HepG2 (cell line): Measurements from ENCODE around the gene DOK5. TPM values are rescaled to one million over a fixed set of nuclear protein-coding genes. Genes with fewer than 3 reads are reported as not detected.

ENCODE experiments used
- ATAC-seq: fragments of 200-7000 bp; cut with Tn5 transposase; 3 replicates; pipeline ENCODE4 v1.9.1; 2020; ENCODE audit warnings: mild to moderate bottlenecking, moderate library complexity
- BruUV-seq: library from RNA; stranded (reverse); fragments of 400-500 nt; replicated peaks from 2 replicates; lab custom pipeline; 2021; lab: Mats Ljungman, UMichigan
- CTCF ChIA-PET: fragments of 300-600 bp; formaldehyde crosslinking; extraction: SDS; loops from one replicate; lab custom pipeline; 2021; ENCODE audit warnings: low total read pairs, inconsistent platforms, low intra/inter-chr PET ratio; lab: Yijun Ruan, JAX
- POLR2A ChIA-PET: fragments of 350-600 bp; sonication (Branson Sonifier 250); formaldehyde crosslinking; loops from one replicate; lab custom pipeline; 2020; ENCODE audit warnings: antibody characterized with exemption, inconsistent platforms; lab: Yijun Ruan, JAX
- DNase-seq: peaks from one replicate; pipeline ENCODE4 v3.0.0-alpha.2; 2015; ENCODE audit warnings: low spot score
- FAIRE-seq: peaks from 3 replicates; lab custom pipeline; 2011; peaks lifted over from hg19 to GRCh38; lab: Jason Lieb, UNC
- H2AFZ ChIP-seq: one replicate; pipeline ENCODE4 v1.6.1; 2011; ENCODE audit warnings: low read length, inconsistent platforms
- H3K27ac ChIP-seq: fragments of 300-600 bp; 3 replicates; pipeline ENCODE4 v1.8.0; 2011; ENCODE audit warnings: mixed run types, mild to moderate bottlenecking, mixed read lengths, low read length, inconsistent platforms; ENCODE audit not compliant: insufficient read depth; ENCODE audit errors: extremely low read length
- H3K27me3 ChIP-seq, 2 experiments: fragments of 200-600 bp in 1 of 2; 2 replicates in 1 of 2; 3 replicates in 1 of 2; pipeline versions ENCODE4 v1.6.0 to v1.8.0; 2011; ENCODE audit warnings: low read length in 2 of 2, mild to moderate bottlenecking in 2 of 2, moderate library complexity in 2 of 2, inconsistent platforms in 1 of 2; ENCODE audit not compliant: insufficient read depth in 2 of 2, control insufficient read depth in 1 of 2
- H3K36me3 ChIP-seq, 2 experiments: fragments of 200-600 bp in 1 of 2; replicated peaks in 1 of 2; 2 replicates in 1 of 2; 3 replicates in 1 of 2; pipeline versions ENCODE4 v1.5.1 to v1.8.0; 2011; ENCODE audit warnings: low read length in 2 of 2, inconsistent platforms in 1 of 2; ENCODE audit not compliant: insufficient read depth in 2 of 2, control insufficient read depth in 1 of 2
- H3K4me1 ChIP-seq: 2 replicates; pipeline ENCODE4 v1.5.1; 2012; ENCODE audit warnings: low read length, inconsistent platforms; ENCODE audit not compliant: insufficient read depth
- H3K4me2 ChIP-seq: 2 replicates; pipeline ENCODE4 v1.6.0; 2011; ENCODE audit warnings: low read depth, low read length, inconsistent platforms
- H3K4me3 ChIP-seq, 3 experiments: fragments of 200-600 bp in 1 of 3; sonication (generic), shearing (Covaris generic) in 1 of 3; replicated peaks in 1 of 3; 2 replicates each; pipeline ENCODE4 v1.5.1; 2011 to 2016; ENCODE audit warnings: low read length in 3 of 3, inconsistent platforms in 2 of 3, low read depth in 2 of 3, mild to moderate bottlenecking in 2 of 3, control low read depth in 1 of 3, mixed read lengths in 1 of 3; ENCODE audit not compliant: insufficient read depth in 1 of 3
- H3K79me2 ChIP-seq: one replicate; pipeline ENCODE4 v1.6.1; 2011; ENCODE audit warnings: low read length, inconsistent platforms; ENCODE audit not compliant: insufficient read depth
- H3K9ac ChIP-seq: 2 replicates; pipeline ENCODE4 v1.6.0; 2011; ENCODE audit warnings: mild to moderate bottlenecking, low read depth, low read length, inconsistent platforms; ENCODE audit not compliant: insufficient read depth
- H3K9me3 ChIP-seq: 2 replicates; pipeline ENCODE4 v1.5.1; 2012; ENCODE audit warnings: mild to moderate bottlenecking, low read length
- H4K20me1 ChIP-seq: 2 replicates; pipeline ENCODE4 v1.6.0; 2011; ENCODE audit warnings: inconsistent platforms, mild to moderate bottlenecking, low read length, moderate library complexity; ENCODE audit not compliant: insufficient read depth
- ADNP ChIP-seq: sonication (generic); formaldehyde crosslinking; IDR thresholded peaks from 2 replicates; pipeline ENCODE4 v1.4.0; 2020; ENCODE audit warnings: missing genetic modification reagents
- CBX2 ChIP-seq, 2 experiments: fragments of 200-600 bp in 1 of 2; sonication (generic); formaldehyde crosslinking in 1 of 2; IDR thresholded peaks; 2 replicates each; pipeline versions ENCODE4 v1.7.0 to v1.8.1; 2018 to 2022; ENCODE audit warnings: low read depth in 2 of 2, low read length in 1 of 2, mild to moderate bottlenecking in 1 of 2, missing genetic modification reagents in 1 of 2
- NFE2 ChIP-seq: sonication (generic); formaldehyde crosslinking; IDR thresholded peaks from 2 replicates; pipeline ENCODE4 v1.4.0; 2020; ENCODE audit warnings: missing genetic modification reagents
- NFE2L1 ChIP-seq: sonication (generic); formaldehyde crosslinking; IDR thresholded peaks from 2 replicates; pipeline ENCODE4 v1.4.0; 2020; ENCODE audit warnings: missing genetic modification reagents, mild to moderate bottlenecking, borderline replicate concordance
- SOX6 ChIP-seq, 2 experiments: fragments of 450-650 bp in 1 of 2; sonication (generic) in 1 of 2; formaldehyde crosslinking in 1 of 2; IDR thresholded peaks; 2 replicates each; pipeline versions ENCODE4 v1.4.0 to v1.6.1; 2017 to 2020; ENCODE audit warnings: antibody characterized with exemption in 1 of 2, mild to moderate bottlenecking in 1 of 2, missing genetic modification reagents in 1 of 2
- ZBTB7A ChIP-seq: sonication (generic); formaldehyde crosslinking; IDR thresholded peaks from 2 replicates; pipeline ENCODE4 v1.8.0; 2022; ENCODE audit warnings: mild to moderate bottlenecking, missing genetic modification reagents
- ZNF17 ChIP-seq: sonication (generic); formaldehyde crosslinking; IDR thresholded peaks from 2 replicates; pipeline ENCODE4 v1.5.0; 2020; ENCODE audit warnings: mild to moderate bottlenecking, missing genetic modification reagents
- ZNF224 ChIP-seq: sonication (generic); formaldehyde crosslinking; IDR thresholded peaks from 2 replicates; pipeline ENCODE4 v1.5.0; 2020; ENCODE audit warnings: mild to moderate bottlenecking, missing genetic modification reagents
- ZNF619 ChIP-seq: sonication (generic); formaldehyde crosslinking; IDR thresholded peaks from 2 replicates; pipeline ENCODE4 v1.4.0; 2020; ENCODE audit warnings: mild to moderate bottlenecking, missing genetic modification reagents
- ZNF746 ChIP-seq: sonication (generic); formaldehyde crosslinking; IDR thresholded peaks from 2 replicates; pipeline ENCODE4 v1.8.0; 2022; ENCODE audit warnings: mild to moderate bottlenecking, missing genetic modification reagents
- ZNF782 ChIP-seq: sonication (generic); formaldehyde crosslinking; IDR thresholded peaks from 2 replicates; pipeline ENCODE4 v1.4.0; 2020; ENCODE audit warnings: missing genetic modification reagents, mild to moderate bottlenecking, borderline replicate concordance
- ZSCAN30 ChIP-seq: sonication (generic); formaldehyde crosslinking; IDR thresholded peaks from 2 replicates; pipeline ENCODE4 v1.5.0; 2020; ENCODE audit warnings: mild to moderate bottlenecking, missing genetic modification reagents
- WGBS: methylation state at CpG from one replicate; pipeline ENCODE4 v1.1.6; 2017; ENCODE audit warnings: low lambda C conversion rate; 5-methylcytosine and 5-hydroxymethylcytosine counted together
- in situ Hi-C: cut with HindIII; loops from 2 replicates; pipeline ENCODE4 v1.10.0; 2017; ENCODE audit warnings: low pct_unique_long_range_greater_than_20kb; ENCODE audit not compliant: extremely low pct_ligation_motif_present
- intact Hi-C: fragments of 100-400 bp; cut with micrococcal nuclease; formaldehyde crosslinking; loops from one replicate; pipeline ENCODE4 v1.10.0; 2022; ENCODE audit not compliant: unreplicated experiment
- polyA plus RNA-seq, 8 experiments: library from polyadenylated mRNA; depleted of rRNA in 3 of 8; stranded (reverse) in 7 of 8; unstranded in 1 of 8; fragments of >200 nt; fragmentation: Illumina TruSeq in 4 of 8; extraction: Trizol in 4 of 8; gene quantifications; 2 replicates each; pipeline versions ENCODE4 v1.2.1 to v1.2.3, GENCODE V29; 2011 to 2016; ENCODE audit warnings: low read depth in 4 of 8, missing spikeins in 1 of 8, mixed read lengths in 1 of 8; ENCODE audit not compliant: insufficient read depth in 1 of 8
- total RNA-seq, 5 experiments: library from RNA; depleted of rRNA; stranded (reverse); fragments of >200 nt; fragmentation: Illumina TruSeq; extraction: Trizol; gene quantifications; 2 replicates each; pipeline ENCODE4 v1.2.3, GENCODE V29; 2016; ENCODE audit warnings: low read depth in 1 of 5
- TF ChIP-seq, protein P1 (sequence below): sonication (generic); formaldehyde crosslinking; IDR thresholded peaks from 2 replicates; pipeline ENCODE4 v1.8.0; 2022; ENCODE audit warnings: mild to moderate bottlenecking, missing genetic modification reagents, moderate library complexity
- TF ChIP-seq, protein P2 (sequence below): sonication (generic); formaldehyde crosslinking; IDR thresholded peaks from 2 replicates; pipeline ENCODE4 v1.4.0; 2020; ENCODE audit warnings: missing genetic modification reagents, borderline replicate concordance
- TF ChIP-seq, protein P3 (sequence below): sonication (generic); formaldehyde crosslinking; IDR thresholded peaks from 2 replicates; pipeline ENCODE4 v1.5.1; 2020; ENCODE audit warnings: missing genetic modification reagents, mild to moderate bottlenecking, borderline replicate concordance

DOK5 gene
- total and polyA plus RNA-seq, 2 of the 13 experiments (the other 11 are each of a cell fraction or from before 2014, with no cell fraction given), result not detected

DNA sequence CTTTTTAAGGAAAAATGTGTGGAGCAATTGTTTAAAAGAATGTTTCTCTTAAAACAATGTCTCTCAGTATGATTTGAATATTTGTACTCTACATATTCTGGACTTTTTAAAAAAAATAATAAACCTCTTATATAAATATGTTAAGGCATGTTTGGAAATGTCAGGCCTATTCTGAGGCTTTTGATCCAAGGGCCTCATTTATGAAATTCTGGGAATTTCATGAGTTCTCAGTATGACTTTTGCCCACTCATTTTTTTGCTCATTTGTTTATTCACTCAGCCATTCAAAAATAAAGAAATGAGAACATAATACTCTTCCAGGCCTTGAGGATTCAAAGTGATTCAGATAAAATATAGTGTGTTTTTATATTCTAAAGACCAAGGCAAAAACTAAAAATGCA lies 60.4 kb downstream of the DOK5 start:
- TF ChIP-seq ZNF782 (CRISPR knock-in tag) (no peak), ZNF17 (CRISPR knock-in tag) (no peak), ZNF619 (no peak)
- TF ChIP-seq, protein P1, sequence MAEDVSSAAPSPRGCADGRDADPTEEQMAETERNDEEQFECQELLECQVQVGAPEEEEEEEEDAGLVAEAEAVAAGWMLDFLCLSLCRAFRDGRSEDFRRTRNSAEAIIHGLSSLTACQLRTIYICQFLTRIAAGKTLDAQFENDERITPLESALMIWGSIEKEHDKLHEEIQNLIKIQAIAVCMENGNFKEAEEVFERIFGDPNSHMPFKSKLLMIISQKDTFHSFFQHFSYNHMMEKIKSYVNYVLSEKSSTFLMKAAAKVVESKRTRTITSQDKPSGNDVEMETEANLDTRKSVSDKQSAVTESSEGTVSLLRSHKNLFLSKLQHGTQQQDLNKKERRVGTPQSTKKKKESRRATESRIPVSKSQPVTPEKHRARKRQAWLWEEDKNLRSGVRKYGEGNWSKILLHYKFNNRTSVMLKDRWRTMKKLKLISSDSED, result no peak
- Histone ChIP-seq H3K36me3 (no peaks in the 10 kb centered on the region), H3K4me1 (no peaks in the 10 kb centered on the region), H3K27ac (no peak overlapping the region), H3K9me3 (no peaks in the 10 kb centered on the region), H4K20me1 (no peaks in the 10 kb centered on the region), H3K4me3 (no peak overlapping the region), H3K9ac (no peak overlapping the region), H2AFZ (no peak overlapping the region), H3K4me2 (no peak overlapping the region), H3K27me3 (no peaks in the 10 kb centered on the region), H3K79me2 (no peaks in the 10 kb centered on the region)
- ATAC-seq (no peak), FAIRE-seq (no peak), DNase-seq (no peak)
- CTCF ChIA-PET, result no interaction called here
- in situ Hi-C loops (no loop called here), intact Hi-C loops (no loop called here)
- BruUV-seq, result no TSS peak
- POLR2A ChIA-PET, result no interaction called here

DNA sequence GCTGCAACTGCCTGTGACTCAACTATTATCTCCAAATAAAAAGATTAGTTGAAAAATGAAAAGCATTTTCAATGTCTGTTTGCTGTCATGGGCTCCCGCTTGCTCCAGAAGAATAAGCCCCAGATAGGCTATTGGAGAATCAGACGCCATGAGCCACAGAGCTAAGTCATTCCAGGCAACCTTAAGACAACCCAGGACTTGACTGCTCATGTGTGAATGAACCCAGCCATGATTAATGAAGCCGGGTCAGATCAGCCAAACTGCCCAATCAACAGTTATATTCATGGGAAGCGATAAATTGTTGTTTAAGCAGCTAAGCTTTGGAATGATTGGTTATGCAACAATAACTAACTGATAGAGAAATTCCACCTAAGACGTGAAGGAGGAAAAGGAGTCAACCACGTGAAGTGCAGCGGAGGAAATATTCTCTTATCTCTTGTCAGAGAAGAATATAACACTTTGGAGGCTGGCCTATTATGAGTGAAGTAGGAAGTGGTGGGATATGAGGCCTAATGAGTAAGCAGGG lies 64.2 kb downstream of the DOK5 start:
- ChIA-PET POLR2A (no interaction called here), CTCF (no interaction called here)
- Histone ChIP-seq H3K9me3 (no peaks in the 10 kb centered on the region), H3K4me3 (no peak overlapping the region), H3K27me3 (no peaks in the 10 kb centered on the region), H3K4me2 (no peak overlapping the region), H3K9ac (no peak overlapping the region), H3K4me1 (no peaks in the 10 kb centered on the region), H3K79me2 (no peaks in the 10 kb centered on the region), H2AFZ (no peak overlapping the region), H4K20me1 (no peaks in the 10 kb centered on the region), H3K36me3 (no peaks in the 10 kb centered on the region), H3K27ac (no peak overlapping the region)
- no peak for DNase-seq
- BruUV-seq, result no TSS peak
- 11% methylated on average over 7 of the region's 7 CpGs for WGBS
- in situ Hi-C loops, result no loop called here
- no peak for FAIRE-seq
- no peak for ATAC-seq
- intact Hi-C loops, result no loop called here
- TF ChIP-seq, protein P2, sequence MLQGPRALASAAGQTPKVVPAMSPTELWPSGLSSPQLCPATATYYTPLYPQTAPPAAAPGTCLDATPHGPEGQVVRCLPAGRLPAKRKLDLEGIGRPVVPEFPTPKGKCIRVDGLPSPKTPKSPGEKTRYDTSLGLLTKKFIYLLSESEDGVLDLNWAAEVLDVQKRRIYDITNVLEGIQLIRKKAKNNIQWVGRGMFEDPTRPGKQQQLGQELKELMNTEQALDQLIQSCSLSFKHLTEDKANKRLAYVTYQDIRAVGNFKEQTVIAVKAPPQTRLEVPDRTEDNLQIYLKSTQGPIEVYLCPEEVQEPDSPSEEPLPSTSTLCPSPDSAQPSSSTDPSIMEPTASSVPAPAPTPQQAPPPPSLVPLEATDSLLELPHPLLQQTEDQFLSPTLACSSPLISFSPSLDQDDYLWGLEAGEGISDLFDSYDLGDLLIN (CRISPR knock-in tag), result no peak
- TF ChIP-seq, protein P3, sequence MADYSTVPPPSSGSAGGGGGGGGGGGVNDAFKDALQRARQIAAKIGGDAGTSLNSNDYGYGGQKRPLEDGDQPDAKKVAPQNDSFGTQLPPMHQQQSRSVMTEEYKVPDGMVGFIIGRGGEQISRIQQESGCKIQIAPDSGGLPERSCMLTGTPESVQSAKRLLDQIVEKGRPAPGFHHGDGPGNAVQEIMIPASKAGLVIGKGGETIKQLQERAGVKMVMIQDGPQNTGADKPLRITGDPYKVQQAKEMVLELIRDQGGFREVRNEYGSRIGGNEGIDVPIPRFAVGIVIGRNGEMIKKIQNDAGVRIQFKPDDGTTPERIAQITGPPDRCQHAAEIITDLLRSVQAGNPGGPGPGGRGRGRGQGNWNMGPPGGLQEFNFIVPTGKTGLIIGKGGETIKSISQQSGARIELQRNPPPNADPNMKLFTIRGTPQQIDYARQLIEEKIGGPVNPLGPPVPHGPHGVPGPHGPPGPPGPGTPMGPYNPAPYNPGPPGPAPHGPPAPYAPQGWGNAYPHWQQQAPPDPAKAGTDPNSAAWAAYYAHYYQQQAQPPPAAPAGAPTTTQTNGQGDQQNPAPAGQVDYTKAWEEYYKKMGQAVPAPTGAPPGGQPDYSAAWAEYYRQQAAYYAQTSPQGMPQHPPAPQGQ (CRISPR knock-in tag), result no peak
- TF ChIP-seq ZBTB7A (CRISPR knock-in tag) (no peak), ZNF224 (no peak), NFE2L1 (CRISPR knock-in tag) (no peak), ZSCAN30 (CRISPR knock-in tag) (no peak), ZNF746 (CRISPR knock-in tag) (no peak), ADNP (no peak), CBX2 (IDR thresholded peaks at IDR 0.05; ENCODE audit: low read depth, low read length) (no peak), CBX2 (CRISPR knock-in tag; IDR thresholded peaks at IDR 0.05; ENCODE audit: low read depth) (no peak), SOX6 (IDR thresholded peaks at IDR 0.05) (no peak), SOX6 (CRISPR knock-in tag; IDR thresholded peaks at IDR 0.05) (no peak), NFE2 (CRISPR knock-in tag) (no peak)
